GM19351 (cell line): ENCODE measurements around the gene CCKAR.

Experiments used
- ATAC-seq: cut with Tn5 transposase; IDR thresholded peaks from one replicate; pipeline ENCODE4 v1.9.1; 2021; ENCODE audit warnings: mild to moderate bottlenecking, moderate library complexity; ENCODE audit not compliant: unreplicated experiment

The CCKAR gene

GRCh38 chr4:26491449-26492170 lies 1.3 kb upstream of the CCKAR start:
- ATAC-seq, result no peak

GRCh38 chr4:26490960-26491284 lies 638 bp upstream of the CCKAR start:
- no peak for ATAC-seq

GRCh38 chr4:26489101-26489985 lies 941 bp downstream of the CCKAR start:
- ATAC-seq, result no peak

GRCh38 chr4:26485684-26486083 lies 4.6 kb downstream of the CCKAR start:
- ATAC-seq, result no peak

GRCh38 chr4:26484516-26484915 lies 5.8 kb downstream of the CCKAR start:
- ATAC-seq, result no peak

- ATAC-seq, result no peak
Observed at GRCh38 chr4:26484032-26484515, 6.2 kb downstream of the CCKAR start.

GRCh38 chr4:26482508-26483462 lies 7.5 kb downstream of the CCKAR start:
- ATAC-seq, result no peak

GRCh38 chr4:26478330-26478729 lies 12.0 kb downstream of the CCKAR start:
- no peak for ATAC-seq

GRCh38 chr4:26476545-26476944 lies 13.7 kb downstream of the CCKAR start:
- no peak for ATAC-seq

- ATAC-seq, result no peak
Observed at GRCh38 chr4:26475716-26476115, 14.6 kb downstream of the CCKAR start.

- no peak for ATAC-seq
Observed at GRCh38 chr4:26474551-26474950, 15.7 kb downstream of the CCKAR start.

- no peak for ATAC-seq
Observed at GRCh38 chr4:26473893-26474292, 16.4 kb downstream of the CCKAR start.

GRCh38 chr4:26471890-26472289 lies 18.4 kb downstream of the CCKAR start:
- ATAC-seq, result no peak

GRCh38 chr4:26468977-26469376 lies 21.3 kb downstream of the CCKAR start:
- ATAC-seq, result no peak

GRCh38 chr4:26468283-26468949 lies 21.9 kb downstream of the CCKAR start:
- ATAC-seq, result no peak

- no peak for ATAC-seq
Observed at GRCh38 chr4:26467724-26468123, 22.6 kb downstream of the CCKAR start.

- no peak for ATAC-seq
Observed at GRCh38 chr4:26466578-26467270, 23.6 kb downstream of the CCKAR start.

- no peak for ATAC-seq
Observed at GRCh38 chr4:26464420-26465095, 25.7 kb downstream of the CCKAR start.

GRCh38 chr4:26463386-26463785 lies 26.9 kb downstream of the CCKAR start:
- ATAC-seq, result no peak
